PC-9 (cell line): ENCODE data around the gene KCNJ10. TPM values are rescaled to one million over a fixed set of nuclear protein-coding genes. Genes with fewer than 3 reads are reported as not detected.
A peak's percentile ranks its signal among the peaks of the same experiment; 100 is the strongest.

Source experiments
- BruUV-seq: library from RNA; stranded (reverse); fragments of 400-500 nt; replicated peaks from 2 replicates; lab custom pipeline; 2021; lab: Mats Ljungman, UMichigan
- CTCF ChIA-PET: fragments of 300-600 bp; sonication (Branson Sonifier 250); formaldehyde crosslinking; loops from one replicate; lab custom pipeline; 2022; ENCODE audit warnings: antibody characterized with exemption; lab: Charles Lee
- POLR2A ChIA-PET: fragments of 300-600 bp; sonication (Branson Sonifier 250); formaldehyde crosslinking; loops from one replicate; lab custom pipeline; 2022; ENCODE audit warnings: antibody characterized with exemption; ENCODE audit not compliant: unreplicated experiment; lab: Charles Lee
- DNase-seq, 2 experiments: peaks; one replicate each; pipeline versions ENCODE4 v3.0.0 to v3.0.0-alpha.2; 2015 to 2022; ENCODE audit warnings: mixed read lengths in 1 of 2
- H2AFZ ChIP-seq: fragments of 200-600 bp; sonication (generic); 2 replicates; pipeline ENCODE4 v1.8.1; 2017; ENCODE audit warnings: antibody characterized with exemption
- H3F3A ChIP-seq: fragments of 200-600 bp; sonication (generic); 2 replicates; pipeline ENCODE4 v1.8.1; 2017; ENCODE audit warnings: antibody characterized with exemption, mild to moderate bottlenecking, low read depth; ENCODE audit not compliant: insufficient read depth
- H3K27ac ChIP-seq: fragments of 200-600 bp; sonication (generic); 2 replicates; pipeline ENCODE4 v1.6.1; 2016; ENCODE audit warnings: mixed run types
- H3K27me3 ChIP-seq: fragments of 200-600 bp; sonication (generic); 2 replicates; pipeline ENCODE4 v1.6.1; 2016; ENCODE audit warnings: low read depth, mixed run types; ENCODE audit not compliant: insufficient read depth
- H3K36me3 ChIP-seq: fragments of 200-600 bp; sonication (generic); 2 replicates; pipeline ENCODE4 v1.6.1; 2016; ENCODE audit warnings: low read depth, mixed run types
- H3K4me1 ChIP-seq: fragments of 200-600 bp; sonication (generic); replicated peaks from 2 replicates; pipeline ENCODE4 v1.6.1; 2016; ENCODE audit warnings: mixed run types; ENCODE audit not compliant: insufficient read depth
- H3K4me2 ChIP-seq: fragments of 200-600 bp; sonication (generic); 2 replicates; pipeline ENCODE4 v1.6.1; 2017; ENCODE audit warnings: mixed run types
- H3K4me3 ChIP-seq: fragments of 200-600 bp; sonication (generic); 2 replicates; pipeline ENCODE4 v1.6.1; 2016; ENCODE audit warnings: mixed run types
- H3K79me2 ChIP-seq: fragments of 200-600 bp; sonication (generic); 2 replicates; pipeline ENCODE4 v1.6.1; 2017; ENCODE audit warnings: low read depth, mixed run types
- H3K9me2 ChIP-seq: fragments of 200-600 bp; sonication (generic); 2 replicates; pipeline ENCODE4 v1.8.1; 2017; ENCODE audit warnings: mild to moderate bottlenecking; ENCODE audit not compliant: insufficient read depth
- H3K9me3 ChIP-seq: fragments of 200-600 bp; sonication (generic); 2 replicates; pipeline ENCODE4 v1.8.1; 2016; ENCODE audit warnings: low read depth; ENCODE audit not compliant: insufficient read depth
- H4K20me1 ChIP-seq: fragments of 200-600 bp; sonication (generic); 2 replicates; pipeline ENCODE4 v1.8.1; 2017; ENCODE audit not compliant: insufficient read depth
- CTCF ChIP-seq: fragments of 200-600 bp; sonication (generic); conservative IDR thresholded peaks from 2 replicates; pipeline ENCODE4 v1.6.1; 2017; ENCODE audit warnings: mixed run types, antibody characterized with exemption, mild to moderate bottlenecking, moderate library complexity
- EZH2 ChIP-seq: fragments of 200-600 bp; sonication (generic); IDR thresholded peaks from 2 replicates; pipeline ENCODE4 v1.8.0; 2017; ENCODE audit warnings: antibody characterized with exemption, low read depth
- intact Hi-C: fragments of 100-400 bp; cut with micrococcal nuclease; formaldehyde crosslinking; loops from one replicate; pipeline ENCODE4 v1.10.0; 2022; ENCODE audit not compliant: unreplicated experiment
- total RNA-seq: library from RNA; stranded (reverse); gene quantifications from 2 replicates; pipeline ENCODE4 v1.2.3, GENCODE V29; 2021

The KCNJ10 gene
- total RNA-seq, 1 experiment from 2014 or later, result not detected

GRCh38 chr1:160080381-160081100 is 10.6 kb upstream of the KCNJ10 start:
- POLR2A ChIA-PET, result no interaction called here
- no peak for TF ChIP-seq EZH2
- no peak for TF ChIP-seq CTCF
- H3K9me3 ChIP-seq, result no peaks in the 10 kb centered on the region

GRCh38 chr1:160079448-160079847 is 9.5 kb upstream of the KCNJ10 start:
- Histone ChIP-seq H3K9me2 (no peaks in the 10 kb centered on the region), H3K27ac (no peak overlapping the region), H3K27me3 (peaks cover 38% of the 10 kb centered on the region), H3K4me1 (no peaks in the 10 kb centered on the region), H3F3A (no peaks in the 10 kb centered on the region), H3K9me3 (no peaks in the 10 kb centered on the region), H3K4me3 (no peak overlapping the region), H3K36me3 (no peaks in the 10 kb centered on the region), H3K79me2 (no peaks in the 10 kb centered on the region), H2AFZ (no peak overlapping the region), H3K4me2 (no peak overlapping the region), H4K20me1 (no peaks in the 10 kb centered on the region)
- no TSS peak for BruUV-seq
- ChIA-PET POLR2A (interaction anchor here (0.7 kb wide), 1 partner anchor 162 kb away, joined by 9 read pairs; no protein-coding TSS in a partner anchor), CTCF (interaction anchor here (0.6 to 2.2 kb wide), 5 partner anchors 17 to 80 kb away, joined by 3 to 7 read pairs (median 4); partner anchors contain the start of gene IGSF8)
- TF ChIP-seq CTCF (no peak), EZH2 (no peak)
- DNase-seq, result no peak
- intact Hi-C loops, result loop anchor here (2.0 kb wide), 2 partner anchors 73 to 143 kb away; no protein-coding TSS in a partner anchor

More at GRCh38 chr1:160080381-160081100, 10.6 kb upstream of the KCNJ10 start:
- peaks cover 38% of the 10 kb centered on the region for H3K27me3 ChIP-seq
- no peaks in the 10 kb centered on the region for H4K20me1 ChIP-seq
- H3K4me3 ChIP-seq, result no peak overlapping the region
- H3K4me2 ChIP-seq, result no peak overlapping the region
- H3K4me1 ChIP-seq, result no peaks in the 10 kb centered on the region
- DNase-seq, result no peak
- no TSS peak for BruUV-seq
- intact Hi-C loops, result loop anchor here (10.0 kb wide), 1 partner anchor 524 kb away; no protein-coding TSS in a partner anchor
- CTCF ChIA-PET, result interaction anchor here (0.7 to 1.9 kb wide), 3 partner anchors 31 to 140 kb away, joined by 3 to 4 read pairs (median 3); no protein-coding TSS in a partner anchor
- no peaks in the 10 kb centered on the region for H3F3A ChIP-seq
- no peaks in the 10 kb centered on the region for H3K79me2 ChIP-seq
- H3K36me3 ChIP-seq, result no peaks in the 10 kb centered on the region
- H3K27ac ChIP-seq, result no peak overlapping the region
- H2AFZ ChIP-seq, result no peak overlapping the region
- no peaks in the 10 kb centered on the region for H3K9me2 ChIP-seq

GRCh38 chr1:160078512-160079195 is 8.7 kb upstream of the KCNJ10 start:
- intact Hi-C loops, result loop anchor here (1.0 to 2.0 kb wide), 3 partner anchors 32 to 142 kb away; no protein-coding TSS in a partner anchor
- H4K20me1 ChIP-seq, result no peaks in the 10 kb centered on the region
- no peak overlapping the region for H3K4me2 ChIP-seq
- H3K4me1 ChIP-seq, result no peaks in the 10 kb centered on the region
- H3K9me3 ChIP-seq, result no peaks in the 10 kb centered on the region
- H2AFZ ChIP-seq, result no peak overlapping the region
- no peak overlapping the region for H3K4me3 ChIP-seq
- H3F3A ChIP-seq, result no peaks in the 10 kb centered on the region
- BruUV-seq, result no TSS peak
- peaks cover 38% of the 10 kb centered on the region for H3K27me3 ChIP-seq
- ChIA-PET CTCF (interaction anchor here (0.6 to 2.2 kb wide), 6 partner anchors 16 to 79 kb away, joined by 3 to 7 read pairs (median 4); partner anchors contain the start of gene IGSF8), POLR2A (interaction anchor here (0.6 to 0.7 kb wide), 3 partner anchors 20 to 163 kb away, joined by 3 to 9 read pairs (median 6); no protein-coding TSS in a partner anchor)
- no peaks in the 10 kb centered on the region for H3K79me2 ChIP-seq
- H3K9me2 ChIP-seq, result no peaks in the 10 kb centered on the region
- peak in 1 of 2 experiments; percentile 59 for DNase-seq
- no peaks in the 10 kb centered on the region for H3K36me3 ChIP-seq
- TF ChIP-seq EZH2 (no peak), CTCF (peak; percentile 92)
- no peak overlapping the region for H3K27ac ChIP-seq
